HepG2 (cell line): Measurements from ENCODE around the gene C17orf75. TPM values are rescaled to one million over a fixed set of nuclear protein-coding genes. Genes with fewer than 3 reads are reported as not detected.

Source experiments
- CEBPG ChIP-seq: IDR thresholded peaks from 2 replicates; pipeline ENCODE4 v1.6.1; 2016
- GFI1 ChIP-seq: sonication (generic); formaldehyde crosslinking; IDR thresholded peaks from 2 replicates; pipeline ENCODE4 v1.5.0; 2020; ENCODE audit warnings: missing genetic modification reagents, mild to moderate bottlenecking, borderline replicate concordance
- MAFF ChIP-seq: IDR thresholded peaks from 2 replicates; pipeline ENCODE4 v1.6.1; 2011; ENCODE audit warnings: low read depth, low read length, improper control_type of control experiment
- NPAS2 ChIP-seq: sonication (generic); formaldehyde crosslinking; IDR thresholded peaks from 2 replicates; pipeline ENCODE4 v1.8.0; 2022; ENCODE audit warnings: mild to moderate bottlenecking, missing genetic modification reagents, borderline replicate concordance
- RBAK ChIP-seq: sonication (generic); formaldehyde crosslinking; IDR thresholded peaks from 2 replicates; pipeline ENCODE4 v1.5.1; 2020; ENCODE audit warnings: mild to moderate bottlenecking, missing genetic modification reagents
- SMAD9 ChIP-seq: sonication (generic); formaldehyde crosslinking; IDR thresholded peaks from 2 replicates; pipeline ENCODE4 v1.5.1; 2020; ENCODE audit warnings: mild to moderate bottlenecking, missing genetic modification reagents
- ZBTB38 ChIP-seq: sonication (generic); formaldehyde crosslinking; IDR thresholded peaks from 2 replicates; pipeline ENCODE4 v1.5.1; 2020; ENCODE audit warnings: mild to moderate bottlenecking, missing genetic modification reagents
- ZFYVE20 ChIP-seq: sonication (generic); formaldehyde crosslinking; IDR thresholded peaks from 2 replicates; pipeline ENCODE4 v1.8.0; 2023; ENCODE audit warnings: low read depth, mild to moderate bottlenecking, moderate library complexity, missing genetic modification reagents, borderline replicate concordance
- ZNF441 ChIP-seq: sonication (generic); formaldehyde crosslinking; IDR thresholded peaks from 2 replicates; pipeline ENCODE4 v1.7.0; 2021; ENCODE audit warnings: missing genetic modification reagents, borderline replicate concordance
- ZNF550 ChIP-seq: sonication (generic); formaldehyde crosslinking; IDR thresholded peaks from 2 replicates; pipeline ENCODE4 v1.4.0; 2020; ENCODE audit warnings: mild to moderate bottlenecking, missing genetic modification reagents, borderline replicate concordance
- polyA plus RNA-seq, 8 experiments: library from polyadenylated mRNA; depleted of rRNA in 3 of 8; stranded (reverse) in 7 of 8; unstranded in 1 of 8; fragments of >200 nt; fragmentation: Illumina TruSeq in 4 of 8; extraction: Trizol in 4 of 8; gene quantifications; 2 replicates each; pipeline versions ENCODE4 v1.2.1 to v1.2.3, GENCODE V29; 2011 to 2016; ENCODE audit warnings: low read depth in 4 of 8, missing spikeins in 1 of 8, mixed read lengths in 1 of 8; ENCODE audit not compliant: insufficient read depth in 1 of 8
- total RNA-seq, 5 experiments: library from RNA; depleted of rRNA; stranded (reverse); fragments of >200 nt; fragmentation: Illumina TruSeq; extraction: Trizol; gene quantifications; 2 replicates each; pipeline ENCODE4 v1.2.3, GENCODE V29; 2016; ENCODE audit warnings: low read depth in 1 of 5
- TF ChIP-seq, protein P1 (sequence below): sonication (generic); formaldehyde crosslinking; IDR thresholded peaks from 2 replicates; pipeline ENCODE4 v1.4.0; 2020; ENCODE audit warnings: missing genetic modification reagents, borderline replicate concordance
- TF ChIP-seq, protein P2 (sequence below): sonication (generic); formaldehyde crosslinking; IDR thresholded peaks from 2 replicates; pipeline ENCODE4 v1.8.0; 2022; ENCODE audit warnings: missing genetic modification reagents, mild to moderate bottlenecking, inconsistent platforms, borderline replicate concordance
- TF ChIP-seq, protein P3 (sequence below): sonication (generic); formaldehyde crosslinking; IDR thresholded peaks from 2 replicates; pipeline ENCODE4 v1.4.0; 2020; ENCODE audit warnings: mild to moderate bottlenecking, missing genetic modification reagents, borderline replicate concordance
- TF ChIP-seq, protein P4 (sequence below): sonication (generic); formaldehyde crosslinking; IDR thresholded peaks from 2 replicates; pipeline ENCODE4 v1.8.1; 2023; ENCODE audit warnings: mild to moderate bottlenecking, missing genetic modification reagents, borderline replicate concordance
- TF ChIP-seq, protein P5 (sequence below): sonication (generic); formaldehyde crosslinking; IDR thresholded peaks from 2 replicates; pipeline ENCODE4 v1.5.1; 2020; ENCODE audit warnings: missing genetic modification reagents, mild to moderate bottlenecking, borderline replicate concordance
- TF ChIP-seq, protein P6 (sequence below): sonication (generic); formaldehyde crosslinking; IDR thresholded peaks from 2 replicates; pipeline ENCODE4 v1.5.1; 2020; ENCODE audit warnings: missing genetic modification reagents, mild to moderate bottlenecking, borderline replicate concordance

The C17orf75 gene
- total and polyA plus RNA-seq, 2 of the 13 experiments (the other 11 are each of a cell fraction or from before 2014, with no cell fraction given), result 16.2 to 33.0 TPM

DNA sequence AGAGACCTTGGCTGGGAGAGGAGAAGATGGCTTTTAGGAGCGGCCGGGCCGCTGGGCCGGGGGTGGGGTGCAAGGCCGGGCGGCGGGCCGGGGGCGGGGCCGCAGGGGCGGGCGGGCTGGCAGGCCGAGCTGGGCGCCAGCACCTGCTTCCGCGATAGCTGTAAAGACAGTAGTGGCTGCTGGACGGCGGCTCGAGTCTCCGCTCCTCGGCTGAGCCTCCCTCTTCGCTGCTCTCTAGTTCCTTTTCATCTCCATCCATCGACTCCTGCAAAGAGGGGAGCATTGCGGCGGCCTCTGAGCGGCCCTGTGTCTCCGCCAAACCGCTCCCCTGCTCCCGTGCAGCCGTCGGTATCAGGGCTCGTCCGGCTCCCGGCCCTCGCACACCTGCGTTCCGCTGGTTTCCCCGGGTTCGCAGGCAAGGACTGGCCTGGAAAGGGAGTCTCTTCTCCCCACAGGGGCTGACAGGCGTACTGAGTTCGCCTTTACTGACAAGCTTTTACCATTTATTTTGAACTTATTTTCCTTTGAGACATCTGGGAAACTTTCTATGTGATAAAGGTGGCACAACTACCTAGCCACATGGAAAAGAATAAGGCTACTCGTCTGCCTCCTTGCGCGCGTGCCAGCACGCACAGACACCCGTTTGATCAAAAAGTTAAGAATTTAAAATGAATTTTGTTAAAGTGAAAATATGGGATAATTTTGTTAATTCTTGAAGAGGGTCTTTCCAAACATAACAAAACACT is at the start of gene C17orf75 (continued):
- TF ChIP-seq, protein P1, sequence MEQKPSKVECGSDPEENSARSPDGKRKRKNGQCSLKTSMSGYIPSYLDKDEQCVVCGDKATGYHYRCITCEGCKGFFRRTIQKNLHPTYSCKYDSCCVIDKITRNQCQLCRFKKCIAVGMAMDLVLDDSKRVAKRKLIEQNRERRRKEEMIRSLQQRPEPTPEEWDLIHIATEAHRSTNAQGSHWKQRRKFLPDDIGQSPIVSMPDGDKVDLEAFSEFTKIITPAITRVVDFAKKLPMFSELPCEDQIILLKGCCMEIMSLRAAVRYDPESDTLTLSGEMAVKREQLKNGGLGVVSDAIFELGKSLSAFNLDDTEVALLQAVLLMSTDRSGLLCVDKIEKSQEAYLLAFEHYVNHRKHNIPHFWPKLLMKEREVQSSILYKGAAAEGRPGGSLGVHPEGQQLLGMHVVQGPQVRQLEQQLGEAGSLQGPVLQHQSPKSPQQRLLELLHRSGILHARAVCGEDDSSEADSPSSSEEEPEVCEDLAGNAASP (CRISPR knock-in tag), result peak; percentile 62; the same call in 1 of the 2 replicates
- TF ChIP-seq, protein P2, sequence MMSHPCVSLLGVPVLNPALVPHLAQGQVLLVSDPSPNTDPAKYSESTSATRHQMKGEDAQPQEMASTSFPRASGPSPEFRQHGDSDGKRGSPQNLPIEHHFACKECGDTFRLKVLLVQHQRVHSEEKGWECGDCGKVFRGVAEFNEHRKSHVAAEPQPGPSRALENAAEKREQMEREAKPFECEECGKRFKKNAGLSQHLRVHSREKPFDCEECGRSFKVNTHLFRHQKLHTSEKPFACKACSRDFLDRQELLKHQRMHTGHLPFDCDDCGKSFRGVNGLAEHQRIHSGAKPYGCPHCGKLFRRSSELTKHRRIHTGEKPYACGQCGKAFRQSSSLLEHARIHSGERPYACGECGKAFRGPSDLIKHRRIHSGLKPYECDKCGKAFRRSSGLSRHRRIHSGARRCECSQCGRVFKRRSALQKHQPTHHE (CRISPR knock-in tag), result 0 out of 2 replicates have a peak, but pooled peaks have one; percentile 63
- TF ChIP-seq RBAK (CRISPR knock-in tag) (0 out of 2 replicates have a peak, but pooled peaks have one; percentile 61), ZNF550 (CRISPR knock-in tag) (no peak), SMAD9 (CRISPR knock-in tag) (peak; percentile 57; the same call in 1 of the 2 replicates), ZNF441 (CRISPR knock-in tag) (peak; percentile 57; the same call in 1 of the 2 replicates), GFI1 (CRISPR knock-in tag) (no peak; the same call in 1 of the 2 replicates), ZFYVE20 (CRISPR knock-in tag) (no peak), NPAS2 (no peak), CEBPG (CRISPR knock-in tag) (peak; percentile 30; the same call in 1 of the 2 replicates), ZBTB38 (peak; percentile 78; the same call in 1 of the 2 replicates), MAFF (no peak)
- TF ChIP-seq, protein P3, sequence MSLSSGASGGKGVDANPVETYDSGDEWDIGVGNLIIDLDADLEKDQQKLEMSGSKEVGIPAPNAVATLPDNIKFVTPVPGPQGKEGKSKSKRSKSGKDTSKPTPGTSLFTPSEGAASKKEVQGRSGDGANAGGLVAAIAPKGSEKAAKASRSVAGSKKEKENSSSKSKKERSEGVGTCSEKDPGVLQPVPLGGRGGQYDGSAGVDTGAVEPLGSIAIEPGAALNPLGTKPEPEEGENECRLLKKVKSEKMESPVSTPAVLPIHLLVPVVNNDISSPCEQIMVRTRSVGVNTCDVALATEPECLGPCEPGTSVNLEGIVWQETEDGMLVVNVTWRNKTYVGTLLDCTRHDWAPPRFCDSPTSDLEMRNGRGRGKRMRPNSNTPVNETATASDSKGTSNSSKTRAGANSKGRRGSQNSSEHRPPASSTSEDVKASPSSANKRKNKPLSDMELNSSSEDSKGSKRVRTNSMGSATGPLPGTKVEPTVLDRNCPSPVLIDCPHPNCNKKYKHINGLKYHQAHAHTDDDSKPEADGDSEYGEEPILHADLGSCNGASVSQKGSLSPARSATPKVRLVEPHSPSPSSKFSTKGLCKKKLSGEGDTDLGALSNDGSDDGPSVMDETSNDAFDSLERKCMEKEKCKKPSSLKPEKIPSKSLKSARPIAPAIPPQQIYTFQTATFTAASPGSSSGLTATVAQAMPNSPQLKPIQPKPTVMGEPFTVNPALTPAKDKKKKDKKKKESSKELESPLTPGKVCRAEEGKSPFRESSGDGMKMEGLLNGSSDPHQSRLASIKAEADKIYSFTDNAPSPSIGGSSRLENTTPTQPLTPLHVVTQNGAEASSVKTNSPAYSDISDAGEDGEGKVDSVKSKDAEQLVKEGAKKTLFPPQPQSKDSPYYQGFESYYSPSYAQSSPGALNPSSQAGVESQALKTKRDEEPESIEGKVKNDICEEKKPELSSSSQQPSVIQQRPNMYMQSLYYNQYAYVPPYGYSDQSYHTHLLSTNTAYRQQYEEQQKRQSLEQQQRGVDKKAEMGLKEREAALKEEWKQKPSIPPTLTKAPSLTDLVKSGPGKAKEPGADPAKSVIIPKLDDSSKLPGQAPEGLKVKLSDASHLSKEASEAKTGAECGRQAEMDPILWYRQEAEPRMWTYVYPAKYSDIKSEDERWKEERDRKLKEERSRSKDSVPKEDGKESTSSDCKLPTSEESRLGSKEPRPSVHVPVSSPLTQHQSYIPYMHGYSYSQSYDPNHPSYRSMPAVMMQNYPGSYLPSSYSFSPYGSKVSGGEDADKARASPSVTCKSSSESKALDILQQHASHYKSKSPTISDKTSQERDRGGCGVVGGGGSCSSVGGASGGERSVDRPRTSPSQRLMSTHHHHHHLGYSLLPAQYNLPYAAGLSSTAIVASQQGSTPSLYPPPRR (CRISPR knock-in tag), result 0 out of 2 replicates have a peak, but pooled peaks have one; percentile 45
- TF ChIP-seq, protein P4, sequence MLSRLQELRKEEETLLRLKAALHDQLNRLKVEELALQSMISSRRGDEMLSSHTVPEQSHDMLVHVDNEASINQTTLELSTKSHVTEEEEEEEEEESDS, result no peak
- TF ChIP-seq, protein P5, sequence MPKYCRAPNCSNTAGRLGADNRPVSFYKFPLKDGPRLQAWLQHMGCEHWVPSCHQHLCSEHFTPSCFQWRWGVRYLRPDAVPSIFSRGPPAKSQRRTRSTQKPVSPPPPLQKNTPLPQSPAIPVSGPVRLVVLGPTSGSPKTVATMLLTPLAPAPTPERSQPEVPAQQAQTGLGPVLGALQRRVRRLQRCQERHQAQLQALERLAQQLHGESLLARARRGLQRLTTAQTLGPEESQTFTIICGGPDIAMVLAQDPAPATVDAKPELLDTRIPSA, result no peak
- TF ChIP-seq, protein P6, sequence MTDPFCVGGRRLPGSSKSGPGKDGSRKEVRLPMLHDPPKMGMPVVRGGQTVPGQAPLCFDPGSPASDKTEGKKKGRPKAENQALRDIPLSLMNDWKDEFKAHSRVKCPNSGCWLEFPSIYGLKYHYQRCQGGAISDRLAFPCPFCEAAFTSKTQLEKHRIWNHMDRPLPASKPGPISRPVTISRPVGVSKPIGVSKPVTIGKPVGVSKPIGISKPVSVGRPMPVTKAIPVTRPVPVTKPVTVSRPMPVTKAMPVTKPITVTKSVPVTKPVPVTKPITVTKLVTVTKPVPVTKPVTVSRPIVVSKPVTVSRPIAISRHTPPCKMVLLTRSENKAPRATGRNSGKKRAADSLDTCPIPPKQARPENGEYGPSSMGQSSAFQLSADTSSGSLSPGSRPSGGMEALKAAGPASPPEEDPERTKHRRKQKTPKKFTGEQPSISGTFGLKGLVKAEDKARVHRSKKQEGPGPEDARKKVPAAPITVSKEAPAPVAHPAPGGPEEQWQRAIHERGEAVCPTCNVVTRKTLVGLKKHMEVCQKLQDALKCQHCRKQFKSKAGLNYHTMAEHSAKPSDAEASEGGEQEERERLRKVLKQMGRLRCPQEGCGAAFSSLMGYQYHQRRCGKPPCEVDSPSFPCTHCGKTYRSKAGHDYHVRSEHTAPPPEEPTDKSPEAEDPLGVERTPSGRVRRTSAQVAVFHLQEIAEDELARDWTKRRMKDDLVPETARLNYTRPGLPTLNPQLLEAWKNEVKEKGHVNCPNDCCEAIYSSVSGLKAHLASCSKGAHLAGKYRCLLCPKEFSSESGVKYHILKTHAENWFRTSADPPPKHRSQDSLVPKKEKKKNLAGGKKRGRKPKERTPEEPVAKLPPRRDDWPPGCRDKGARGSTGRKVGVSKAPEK (CRISPR knock-in tag), result peak; percentile 98
